HG03460 (cell line): ENCODE data around the gene ZNF383.
"Not testable (repeated sequence)": the region's sequence is repeated elsewhere in the genome, so short reads cannot be mapped to it uniquely, and the experiment has no call there.

ENCODE experiments used
- ATAC-seq: cut with Tn5 transposase; IDR thresholded peaks from one replicate; pipeline ENCODE4 v1.9.1; 2021; ENCODE audit not compliant: unreplicated experiment

Gene ZNF383

GRCh38 chr19:37217775-37218591 lies at the start of gene ZNF383:
TSS of gene ZNF383 (plus strand) at chr19:37218214. CDS start at chr19:37230454, 12,240 bp downstream.
- ATAC-seq, result peak; percentile 87

- peak; percentile 92 for ATAC-seq
Observed at GRCh38 chr19:37172368-37173366, 45.3 kb upstream of the ZNF383 start, which contains the start of gene ZNF585A. TSS of gene ZNF585A (minus strand) at chr19:37172695. CDS start at chr19:37169910, 2,785 bp downstream.

GRCh38 chr19:37186071-37186470 lies 31.9 kb upstream of the ZNF383 start:
- not testable (repeated sequence) for ATAC-seq

GRCh38 chr19:37195248-37195647 lies 22.8 kb upstream of the ZNF383 start:
- ATAC-seq, result not testable (repeated sequence)

GRCh38 chr19:37197115-37197514 lies 20.9 kb upstream of the ZNF383 start:
- not testable (repeated sequence) for ATAC-seq

GRCh38 chr19:37197768-37198167 lies 20.2 kb upstream of the ZNF383 start:
- no peak for ATAC-seq

GRCh38 chr19:37217480-37217774 lies 587 bp upstream of the ZNF383 start:
- ATAC-seq, result no peak

GRCh38 chr19:37218592-37218935 lies 550 bp downstream of the ZNF383 start:
- no peak for ATAC-seq

GRCh38 chr19:37220383-37220782 lies 2.4 kb downstream of the ZNF383 start:
- ATAC-seq, result no peak

- no peak for ATAC-seq
Observed at GRCh38 chr19:37221136-37221535, 3.1 kb downstream of the ZNF383 start.

- ATAC-seq, result no peak
Observed at GRCh38 chr19:37226248-37226647, 8.2 kb downstream of the ZNF383 start.

GRCh38 chr19:37227996-37228395 lies 10.0 kb downstream of the ZNF383 start:
- no peak for ATAC-seq

GRCh38 chr19:37243206-37243632 lies 25.2 kb downstream of the ZNF383 start:
- ATAC-seq, result no peak

GRCh38 chr19:37251308-37252229 lies 33.6 kb downstream of the ZNF383 start:
- no peak for ATAC-seq

- ATAC-seq, result not testable (repeated sequence)
Observed at GRCh38 chr19:37263028-37263427, 45.0 kb downstream of the ZNF383 start.

GRCh38 chr19:37267005-37267404 lies 49.0 kb downstream of the ZNF383 start:
- ATAC-seq, result not testable (repeated sequence)

GRCh38 chr19:37267755-37268154 lies 49.7 kb downstream of the ZNF383 start:
- ATAC-seq, result not testable (repeated sequence)

GRCh38 chr19:37280656-37281055 lies 62.6 kb downstream of the ZNF383 start:
- not testable (repeated sequence) for ATAC-seq

GRCh38 chr19:37284020-37284419 lies 66.0 kb downstream of the ZNF383 start:
- ATAC-seq, result not testable (repeated sequence)

GRCh38 chr19:37289229-37289628 lies 71.2 kb downstream of the ZNF383 start:
- ATAC-seq, result not testable (repeated sequence)
